Activated CD8-positive, alpha-beta memory T cell treated with anti-CD3 and anti-CD28 coated beads, Interleukin-2, amount 50 U/mL, for 48 hours (primary cell): ENCODE data around the gene SNTB2.

Experiments
- DNase-seq: peaks from one replicate; pipeline ENCODE4 v3.0.0-alpha.2; 2020

Gene SNTB2

DNA sequence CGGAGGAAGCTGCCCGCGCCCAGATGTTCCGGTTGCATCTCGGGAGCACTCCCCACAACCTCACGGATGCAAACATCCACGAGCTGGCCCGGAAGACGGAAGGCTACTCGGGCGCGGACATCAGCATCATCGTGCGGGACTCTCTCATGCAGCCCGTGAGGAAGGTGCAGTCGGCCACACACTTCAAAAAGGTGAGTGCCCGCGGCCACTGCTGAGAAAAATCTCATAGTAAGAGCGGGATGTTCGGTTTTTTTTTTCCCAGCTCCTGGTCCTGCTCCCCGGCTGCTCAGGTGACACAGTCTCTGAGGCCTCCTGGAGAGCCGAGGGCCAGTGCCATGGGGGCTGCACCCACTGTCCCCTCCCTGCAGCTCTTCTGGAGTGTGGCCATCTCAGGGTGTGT lies 134.1 kb downstream of the SNTB2 start:
- DNase-seq: no peak

DNA sequence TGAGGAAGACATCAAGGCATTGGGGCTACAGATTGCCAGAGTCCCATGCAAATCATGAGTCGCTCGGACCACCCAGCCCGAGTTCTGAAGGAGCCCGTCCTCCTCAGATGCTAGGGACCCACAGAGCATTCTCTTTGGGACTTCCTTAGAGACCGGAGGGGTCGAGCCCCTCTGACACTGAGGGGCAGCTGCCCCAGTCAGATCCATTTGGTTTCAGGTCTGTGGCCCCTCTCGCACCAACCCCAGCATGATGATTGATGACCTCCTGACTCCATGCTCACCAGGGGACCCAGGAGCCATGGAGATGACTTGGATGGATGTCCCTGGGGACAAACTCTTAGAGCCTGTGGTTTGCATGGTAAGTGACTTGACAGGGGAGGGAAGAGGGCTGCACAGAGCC lies 135.4 kb downstream of the SNTB2 start:
- no peak for DNase-seq

DNA sequence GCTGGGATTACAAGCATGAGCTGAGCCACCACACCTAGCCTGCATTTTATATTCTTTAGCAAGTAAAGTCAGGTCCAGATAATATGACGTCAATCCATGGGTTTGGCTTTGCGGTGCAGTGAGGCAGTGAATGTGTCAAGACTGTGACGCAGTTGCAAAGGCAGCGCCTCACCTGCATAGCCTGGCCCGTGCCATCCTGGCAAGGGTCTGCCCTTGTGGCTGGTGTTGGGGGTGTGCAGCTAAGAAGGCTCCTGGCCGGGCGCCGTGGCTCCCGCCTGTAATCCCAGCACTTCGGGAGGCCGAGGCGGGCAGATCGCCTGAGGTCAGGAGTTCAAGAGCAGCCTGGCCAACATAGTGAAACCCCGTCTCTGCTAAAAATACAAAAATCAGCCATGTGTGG lies 136.5 kb downstream of the SNTB2 start:
- DNase-seq: no peak

DNA sequence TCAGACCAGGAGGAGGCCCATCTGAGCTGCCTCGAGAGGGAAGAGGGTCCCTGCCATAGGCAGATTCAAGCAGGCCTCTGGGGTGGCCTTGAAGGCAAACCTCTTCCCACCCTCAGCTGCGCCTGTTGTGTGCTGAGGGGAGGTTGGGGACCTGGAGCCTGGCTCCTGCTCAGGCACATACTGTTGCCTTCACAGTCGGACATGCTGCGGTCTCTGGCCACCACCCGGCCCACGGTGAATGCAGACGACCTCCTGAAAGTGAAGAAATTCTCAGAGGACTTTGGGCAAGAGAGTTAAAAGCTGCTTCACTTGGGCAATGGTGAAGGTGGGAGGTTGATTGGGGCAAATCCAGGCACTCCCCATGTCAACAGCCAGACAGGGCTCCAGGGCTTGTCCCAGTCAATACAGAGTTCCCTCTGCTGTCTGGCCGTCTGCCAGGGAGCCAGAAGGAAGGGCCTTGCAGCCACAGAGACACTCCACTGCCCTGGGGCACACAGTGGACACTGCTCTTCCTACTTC lies 137.1 kb downstream of the SNTB2 start:
- DNase-seq: no peak

DNA sequence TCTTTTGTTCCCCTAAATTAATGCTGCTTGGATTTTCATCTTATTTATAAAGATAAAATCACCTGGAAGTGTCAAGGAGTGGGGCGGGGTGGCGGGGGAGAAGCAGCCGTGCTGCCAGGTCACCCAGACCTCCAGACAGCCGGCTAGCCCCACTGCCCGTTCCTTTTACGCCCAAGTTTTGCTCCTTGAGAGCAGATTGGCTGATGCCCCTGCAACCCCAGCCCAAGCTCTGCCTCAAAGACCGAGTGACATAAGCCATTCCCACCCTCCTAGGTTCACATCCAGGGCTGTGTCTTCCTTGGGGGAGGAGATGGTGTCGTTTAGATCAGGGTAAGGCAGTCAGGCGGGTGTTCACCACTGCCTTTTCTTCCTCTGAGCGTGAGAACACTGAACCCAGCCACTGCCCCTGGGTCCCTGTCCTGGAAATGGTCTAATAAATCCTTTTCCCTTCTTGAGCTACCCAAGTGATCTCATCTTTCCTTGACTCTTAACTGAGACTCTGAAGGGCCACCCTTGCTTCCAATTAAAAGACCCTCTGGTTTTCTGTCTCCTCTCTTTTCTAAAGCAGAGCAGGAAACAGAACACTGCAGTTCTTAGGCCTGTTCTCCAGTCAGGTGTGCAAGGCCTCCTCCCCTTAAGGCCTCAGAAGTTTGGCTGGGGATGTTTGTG lies 137.8 kb downstream of the SNTB2 start:
- DNase-seq: no peak

DNA sequence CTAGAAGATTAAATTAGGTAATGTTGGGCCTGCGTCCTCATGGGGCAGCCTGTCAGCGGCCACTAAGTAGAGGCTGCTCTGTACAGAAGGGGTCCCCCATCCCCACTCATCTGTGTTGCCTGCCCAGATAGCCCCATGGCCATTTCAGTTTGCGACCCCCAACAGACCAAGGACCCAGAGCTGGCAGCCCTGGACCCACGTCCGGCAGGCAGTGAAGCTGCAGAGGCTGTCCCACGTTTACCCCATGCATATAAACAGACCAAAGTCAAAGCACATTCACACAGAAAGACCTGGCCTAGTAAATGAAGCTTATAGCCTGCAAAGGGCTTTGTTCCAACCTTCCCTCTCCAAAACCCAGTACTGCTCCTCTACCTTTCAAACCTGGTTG lies 138.8 kb downstream of the SNTB2 start:
- no peak for DNase-seq

DNA sequence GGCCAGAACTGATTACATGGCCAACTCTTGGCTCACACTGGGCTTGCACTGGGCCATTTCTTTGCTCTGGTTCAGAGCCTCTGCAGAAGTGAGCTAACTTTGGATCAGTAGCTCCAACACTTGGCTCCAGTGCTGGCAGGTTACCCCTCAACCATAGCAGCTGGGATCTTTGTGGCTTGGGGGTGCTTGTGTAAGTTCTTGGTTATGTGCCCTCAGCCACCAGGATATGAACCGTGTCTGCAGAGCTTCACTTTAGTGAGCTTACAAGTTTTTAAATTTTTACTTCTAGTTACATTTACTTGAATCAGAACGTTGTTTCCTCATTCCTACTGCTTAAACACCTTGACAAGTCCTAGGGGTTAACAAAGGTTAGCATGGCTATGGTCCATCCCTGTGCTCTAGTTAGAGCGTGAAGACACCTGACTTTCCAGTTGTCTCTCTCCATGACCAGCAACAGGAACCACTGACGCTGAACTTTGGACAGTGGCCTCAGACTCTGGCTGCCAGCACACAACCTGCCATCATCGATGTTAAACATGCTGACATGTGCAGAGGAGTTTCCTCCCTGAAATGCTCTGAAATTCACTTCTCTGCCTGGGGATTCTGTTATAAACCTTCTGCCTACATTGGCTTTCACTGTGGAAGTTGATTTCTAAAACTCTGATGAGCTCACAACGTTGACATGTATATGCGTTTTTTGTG lies 139.4 kb downstream of the SNTB2 start:
- no peak for DNase-seq

DNA sequence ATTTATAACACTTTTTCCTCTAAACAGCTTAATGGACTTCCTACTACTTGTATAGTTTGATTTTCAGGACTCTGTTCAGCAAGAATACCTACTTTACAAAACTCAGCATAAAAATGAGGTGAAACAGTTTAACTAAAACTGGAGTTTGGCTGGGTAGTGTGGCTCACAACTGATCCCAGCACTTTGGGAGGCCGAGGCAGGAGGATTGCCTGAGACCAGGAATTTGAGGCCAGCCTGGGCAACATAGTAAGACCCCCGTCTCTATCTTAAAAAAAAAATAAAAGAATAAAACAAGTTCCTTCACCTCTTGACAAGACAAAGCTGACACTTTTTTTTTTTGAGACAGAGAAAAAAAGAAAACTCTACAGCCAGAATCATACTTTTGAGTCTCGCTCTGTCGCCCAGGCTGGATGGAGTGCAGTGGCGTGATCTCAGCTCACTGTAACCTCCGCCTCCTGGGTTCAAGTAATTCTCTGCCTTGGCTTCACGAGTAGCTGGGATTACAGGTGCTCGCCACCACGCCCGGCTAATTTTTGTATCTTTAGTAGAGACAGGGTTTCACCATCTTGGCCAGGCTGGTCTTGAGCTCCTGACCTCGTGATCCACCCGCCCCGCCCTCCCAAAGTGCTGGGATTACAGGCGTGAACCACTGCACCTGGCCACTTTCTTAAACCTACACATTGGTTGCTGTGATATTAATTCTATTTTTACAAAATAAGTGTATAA lies 140.8 kb downstream of the SNTB2 start:
- DNase-seq: no peak

DNA sequence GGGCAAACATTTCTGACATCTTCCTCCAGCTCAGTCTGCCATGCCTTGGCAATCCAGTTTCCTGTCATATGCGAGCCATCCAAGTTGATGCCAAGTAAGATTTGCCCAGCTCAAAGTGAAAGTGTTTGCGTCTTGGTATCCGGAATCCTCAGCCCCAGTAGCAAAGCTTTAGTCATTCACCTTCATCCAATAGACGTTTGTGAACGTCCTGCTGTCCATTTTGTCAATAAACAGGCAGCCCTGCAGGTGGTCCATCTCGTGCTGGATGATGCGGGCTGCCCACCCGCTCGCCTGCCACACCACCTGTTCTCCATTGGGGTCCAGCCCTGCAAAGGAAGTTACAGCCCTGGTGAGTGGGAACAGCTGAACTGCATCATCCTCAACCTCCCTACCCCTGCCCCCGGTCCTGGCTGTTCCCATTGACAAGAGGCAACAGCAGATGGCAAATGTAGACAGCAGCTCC lies 141.9 kb downstream of the SNTB2 start:
- no peak for DNase-seq

DNA sequence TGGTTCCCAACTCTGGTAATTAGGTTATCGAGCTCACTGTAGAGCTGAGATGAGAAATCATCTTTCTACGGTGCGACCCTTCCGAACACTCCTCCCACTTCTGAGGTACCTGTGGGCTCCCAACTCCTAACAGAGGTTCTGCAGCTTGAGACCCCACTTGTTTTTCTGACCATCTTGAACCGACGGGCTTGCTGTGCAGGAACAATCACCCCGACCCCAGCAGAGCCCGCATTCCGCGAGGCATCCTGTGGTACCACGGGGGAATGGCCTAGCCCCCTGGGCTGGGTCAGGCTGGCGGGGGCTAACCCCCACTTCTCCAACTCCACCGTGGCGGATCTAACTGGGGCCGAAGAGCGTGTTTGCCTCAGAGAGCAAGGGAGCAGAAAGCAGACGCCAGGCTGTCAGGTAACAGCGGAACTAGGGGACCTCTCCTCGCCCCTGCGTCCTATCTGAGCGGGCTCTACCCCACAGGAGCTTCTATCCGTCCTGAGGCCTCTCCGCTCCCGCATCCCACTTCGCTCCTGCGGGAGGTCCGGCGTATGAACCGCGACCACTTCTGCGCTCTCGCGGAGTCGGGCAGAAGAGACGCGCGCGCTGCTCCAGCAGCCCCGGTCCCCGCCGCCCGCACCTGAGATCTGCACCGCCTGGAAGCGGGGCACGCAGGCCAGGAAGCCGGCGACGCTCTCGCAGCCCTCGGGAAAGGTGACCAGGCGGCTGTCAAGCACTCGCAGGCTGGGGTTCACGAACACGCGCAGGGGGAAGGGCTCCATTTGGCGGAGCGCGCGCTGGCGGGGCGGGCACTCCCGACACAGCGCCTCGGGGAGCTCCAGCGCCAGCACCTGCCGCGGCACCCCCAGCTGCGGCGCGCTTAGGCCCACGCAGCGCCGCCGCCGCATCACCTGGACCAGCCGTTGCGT lies 142.7 kb downstream of the SNTB2 start:
- DNase-seq: peak; percentile 74

DNA sequence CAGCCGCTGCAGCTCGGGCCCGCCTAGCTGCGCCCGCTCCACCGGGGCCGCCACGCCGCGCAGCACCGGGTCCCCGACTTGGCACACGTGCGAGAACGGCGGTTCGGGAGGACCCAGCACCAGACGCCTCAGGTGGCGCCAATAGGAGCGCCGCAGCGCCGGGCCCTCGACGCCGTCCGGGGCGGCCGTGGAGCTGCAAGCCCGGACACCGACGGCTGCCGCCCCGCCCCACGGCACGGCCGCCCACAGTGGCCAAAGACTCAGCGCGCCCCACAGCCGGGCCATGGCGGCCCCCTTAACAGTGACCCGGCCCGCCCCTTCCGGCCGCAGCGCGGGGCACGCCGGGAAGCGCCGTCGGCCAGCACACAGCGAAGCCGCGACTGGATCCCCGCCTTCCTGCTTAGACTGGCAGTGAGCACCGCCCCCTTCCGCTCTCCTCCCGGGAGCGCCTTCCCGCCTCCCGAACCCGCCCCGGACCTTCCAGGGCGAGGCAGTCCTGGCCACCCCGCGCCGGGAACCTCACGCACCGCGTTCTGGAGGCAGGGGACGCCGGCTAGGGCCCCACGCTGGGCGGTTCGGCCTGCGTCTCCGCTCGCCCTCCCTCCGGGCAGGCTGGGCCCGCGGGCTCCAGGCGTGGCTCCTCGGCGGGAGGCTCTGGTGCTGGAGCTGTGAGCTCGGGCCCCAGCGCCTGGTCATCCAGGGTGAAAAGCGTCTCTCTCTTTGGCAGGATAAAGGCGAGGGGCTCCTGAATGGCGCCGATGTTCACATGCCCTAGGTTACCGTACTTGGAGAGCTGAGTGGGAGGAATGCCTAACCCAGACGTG lies 143.5 kb downstream of the SNTB2 start, which contains the start of gene PDF:
Gene PDF, minus strand, starts transcription at position 303 of the 824 bp plus-strand sequence. Its CDS starts 18 bp downstream, at position 285.
- DNase-seq: peak; percentile 91

DNA sequence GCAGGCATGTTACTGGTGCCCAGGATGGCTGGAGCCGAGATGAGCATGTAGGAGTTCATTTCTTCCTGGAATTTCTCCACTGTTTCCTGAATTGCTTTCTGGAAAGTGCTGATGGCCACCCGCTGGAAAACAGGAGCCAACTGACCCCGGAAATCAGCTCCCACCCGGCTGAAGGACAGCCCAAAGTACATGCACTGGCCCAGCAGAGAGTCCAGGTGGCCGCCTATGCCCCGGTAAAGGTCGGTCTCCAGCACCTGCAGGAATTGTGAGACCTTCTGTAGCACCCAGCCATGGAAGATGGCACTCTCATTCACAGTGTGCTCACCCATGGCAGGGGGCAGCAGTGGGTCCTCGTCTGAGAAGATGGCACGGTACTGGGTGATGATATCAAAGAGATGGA lies 147.7 kb downstream of the SNTB2 start:
- no peak for DNase-seq

DNA sequence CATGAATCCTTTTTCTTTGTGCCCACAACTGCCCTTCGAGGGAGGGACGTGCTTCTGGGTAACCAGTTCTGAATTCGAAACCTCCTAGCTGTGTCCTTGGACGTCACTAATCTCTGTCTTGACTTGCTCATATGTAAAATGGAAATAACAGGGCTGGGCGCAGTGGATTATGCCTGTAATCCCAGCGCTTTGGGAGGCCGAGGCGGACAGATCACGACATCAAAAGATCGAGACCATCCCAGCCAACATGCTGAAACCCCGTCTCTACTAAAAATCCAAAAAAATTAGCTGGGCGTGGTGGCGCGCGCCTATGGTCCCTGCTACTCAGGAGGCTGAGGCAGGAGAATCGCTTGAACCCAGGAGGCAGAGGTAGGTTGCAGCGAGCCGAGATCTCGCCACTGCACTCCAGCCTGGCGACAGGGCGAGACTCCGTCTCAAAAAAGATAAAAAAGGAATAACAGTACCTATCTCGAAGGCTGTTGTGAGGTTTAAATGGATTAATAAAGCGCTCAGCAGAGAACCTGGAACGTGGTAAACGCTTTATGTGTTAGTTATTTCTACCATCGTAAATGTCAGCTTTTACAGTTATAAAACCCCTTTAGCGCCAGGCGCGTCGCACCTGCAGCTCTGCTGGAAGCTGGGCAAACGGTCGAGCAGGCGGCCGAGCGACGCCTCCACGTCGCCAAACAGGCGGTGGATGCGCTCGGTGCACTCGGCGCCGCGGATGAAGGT lies 151.8 kb downstream of the SNTB2 start:
- DNase-seq: no peak

DNA sequence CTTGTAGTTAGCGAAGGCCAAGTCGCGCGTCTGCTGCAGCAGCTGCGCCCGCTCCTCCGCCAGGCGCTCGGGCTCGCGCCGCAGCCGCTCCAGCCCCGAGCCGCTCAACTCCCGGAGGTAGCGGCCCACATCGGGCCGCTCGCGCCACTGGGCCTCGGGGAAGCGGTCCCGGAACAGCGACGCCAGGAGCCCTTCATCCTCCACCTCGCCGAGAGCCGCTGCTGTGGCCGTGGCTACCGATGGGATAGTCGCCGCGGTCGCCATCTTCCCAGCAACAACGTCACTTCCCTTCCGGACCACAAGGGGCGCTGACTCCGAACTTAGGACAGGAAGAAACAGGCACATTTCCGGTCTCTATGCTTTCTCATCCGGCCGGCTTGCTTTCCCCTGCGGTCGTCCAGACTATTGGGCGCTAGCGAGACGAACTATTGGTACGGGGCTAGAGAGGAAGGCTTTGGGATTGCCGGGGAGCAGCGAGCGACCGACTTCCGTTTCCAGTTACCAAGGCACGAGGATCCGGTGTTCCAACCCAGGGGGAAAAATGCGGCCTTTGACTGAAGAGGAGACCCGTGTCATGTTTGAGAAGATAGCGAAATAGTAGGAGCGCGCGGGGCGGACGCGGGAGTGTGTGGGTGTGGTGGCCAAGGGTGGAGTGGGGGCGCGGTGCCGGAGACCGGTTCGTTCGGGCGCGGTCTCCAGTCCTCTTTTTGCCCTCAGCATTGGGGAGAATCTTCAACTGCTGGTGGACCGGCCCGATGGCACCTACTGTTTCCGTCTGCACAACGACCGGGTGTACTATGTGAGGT lies 152.5 kb downstream of the SNTB2 start, which contains the start of the genes COG8 and NIP7:
Gene COG8, minus strand, starts transcription at position 276 of the 806 bp plus-strand sequence. Its CDS starts 12 bp downstream, at position 264.
Gene NIP7, plus strand, starts transcription at position 484 of the 806 bp plus-strand sequence. Its CDS starts 58 bp downstream, at position 542.
- peak; percentile 94 for DNase-seq

DNA sequence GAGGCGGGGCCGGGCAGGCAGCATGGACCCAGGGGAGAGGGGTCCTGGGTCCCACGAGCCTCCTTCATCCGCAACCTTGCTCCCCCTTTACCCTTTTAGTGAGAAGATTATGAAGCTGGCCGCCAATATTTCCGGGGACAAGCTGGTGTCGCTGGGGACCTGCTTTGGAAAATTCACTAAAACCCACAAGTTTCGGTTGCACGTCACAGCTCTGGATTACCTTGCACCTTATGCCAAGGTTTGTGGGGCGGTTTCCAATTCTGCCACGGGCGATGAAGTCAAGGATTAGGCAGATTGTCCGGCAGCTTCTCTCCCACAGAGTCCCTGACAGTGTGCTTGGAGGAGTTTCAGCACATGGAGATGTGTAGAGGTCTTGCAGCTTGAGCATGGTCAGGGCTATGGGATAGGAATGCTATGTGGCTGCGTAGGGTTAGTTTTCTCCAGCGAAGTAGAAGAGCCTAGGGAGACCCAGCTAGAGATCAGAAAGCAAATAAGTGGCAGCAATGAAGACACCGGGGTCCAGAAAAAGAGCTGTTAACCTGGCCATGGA lies 153.2 kb downstream of the SNTB2 start:
- no peak for DNase-seq

DNA sequence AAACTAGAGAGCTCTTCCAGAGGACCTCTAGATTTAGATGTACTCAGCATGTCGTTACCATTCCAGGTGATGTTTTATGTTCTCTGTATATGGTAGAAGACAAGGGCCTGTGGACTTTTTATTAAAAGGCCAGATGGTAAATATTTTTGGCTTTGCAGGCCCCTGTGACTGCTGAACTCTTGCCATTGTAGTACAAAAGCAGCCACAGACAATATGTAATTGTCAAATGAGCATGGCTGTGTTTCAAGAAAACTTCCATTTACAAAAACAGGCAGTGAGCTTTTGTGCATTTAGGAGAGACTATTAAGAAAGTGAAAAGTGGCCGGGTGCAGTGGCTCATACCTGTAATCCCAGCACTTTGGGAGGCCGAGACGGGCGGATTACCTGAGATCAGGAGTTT lies 157.2 kb downstream of the SNTB2 start:
- DNase-seq: no peak

DNA sequence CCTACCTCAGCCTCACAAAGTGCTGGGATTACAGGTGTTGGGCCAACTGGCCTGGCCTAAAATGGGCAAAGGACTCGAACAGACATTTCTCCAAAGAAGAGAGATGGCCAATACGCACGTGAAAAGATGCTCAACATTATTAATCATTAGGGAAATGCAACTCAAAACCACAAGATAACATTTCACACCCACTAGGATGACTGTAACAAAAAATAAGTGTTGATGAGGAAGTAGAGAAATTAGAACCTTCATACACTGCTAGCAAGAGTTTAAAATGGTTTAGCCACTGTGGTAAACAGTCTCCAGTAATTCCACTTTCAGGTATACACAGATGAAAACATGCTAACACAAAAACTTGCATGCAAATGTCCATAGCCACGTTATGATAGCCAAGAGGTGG lies 159.0 kb downstream of the SNTB2 start:
- no peak for DNase-seq

DNA sequence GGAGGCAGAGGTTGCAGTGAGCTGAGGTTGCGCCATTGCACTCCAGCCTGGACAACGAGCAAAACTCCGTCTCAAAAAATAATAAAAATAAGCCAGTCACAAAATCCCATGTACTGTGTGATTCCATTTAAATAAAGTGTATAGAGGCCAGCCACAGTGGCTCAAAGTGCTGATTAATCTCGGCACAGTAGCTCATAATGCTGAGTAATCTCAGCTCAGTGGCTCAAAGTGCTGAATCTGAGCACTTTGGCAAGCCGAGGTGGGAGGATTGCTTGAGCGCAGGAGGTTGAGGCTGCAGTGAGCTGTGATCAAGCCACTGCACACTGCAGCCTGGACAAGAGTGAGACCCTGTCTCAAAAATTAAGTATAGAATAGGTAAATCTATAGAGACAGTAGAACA lies 159.7 kb downstream of the SNTB2 start:
- DNase-seq: no peak

DNA sequence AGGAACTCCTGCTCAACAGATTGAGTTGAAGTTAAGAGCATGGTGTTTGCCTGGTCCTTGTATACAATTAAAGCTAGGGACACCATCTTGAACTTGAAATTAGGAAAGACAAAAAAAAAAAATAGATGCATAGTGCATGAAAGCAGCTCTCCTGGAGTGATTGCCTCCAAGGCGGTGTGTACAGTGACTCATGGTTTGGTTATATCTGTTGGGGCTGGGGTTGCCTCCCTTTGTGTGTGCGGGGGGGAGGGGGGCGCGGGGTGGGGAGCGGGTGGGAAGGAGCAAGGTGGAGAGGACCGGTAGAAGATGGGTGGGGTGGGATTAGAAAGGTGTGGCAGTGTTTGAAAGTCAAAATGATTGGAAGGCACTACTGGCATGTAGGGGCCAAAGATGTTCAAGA lies 161.3 kb downstream of the SNTB2 start:
- no peak for DNase-seq
